KBM-7 (cell line): ENCODE results near the gene PKD1L1.

Experiments
- DNase-seq: peaks from one replicate; pipeline ENCODE4 v3.0.0-alpha.2; 2015
- in situ Hi-C: fragments of 300-500 bp; cut with MboI; formaldehyde crosslinking; loops from 2 replicates; pipeline ENCODE4 v1.14.3; 2020; ENCODE audit warnings: low sequenced_read_pairs, low pct_unique_long_range_greater_than_20kb, mixed read lengths

Gene PKD1L1

DNA sequence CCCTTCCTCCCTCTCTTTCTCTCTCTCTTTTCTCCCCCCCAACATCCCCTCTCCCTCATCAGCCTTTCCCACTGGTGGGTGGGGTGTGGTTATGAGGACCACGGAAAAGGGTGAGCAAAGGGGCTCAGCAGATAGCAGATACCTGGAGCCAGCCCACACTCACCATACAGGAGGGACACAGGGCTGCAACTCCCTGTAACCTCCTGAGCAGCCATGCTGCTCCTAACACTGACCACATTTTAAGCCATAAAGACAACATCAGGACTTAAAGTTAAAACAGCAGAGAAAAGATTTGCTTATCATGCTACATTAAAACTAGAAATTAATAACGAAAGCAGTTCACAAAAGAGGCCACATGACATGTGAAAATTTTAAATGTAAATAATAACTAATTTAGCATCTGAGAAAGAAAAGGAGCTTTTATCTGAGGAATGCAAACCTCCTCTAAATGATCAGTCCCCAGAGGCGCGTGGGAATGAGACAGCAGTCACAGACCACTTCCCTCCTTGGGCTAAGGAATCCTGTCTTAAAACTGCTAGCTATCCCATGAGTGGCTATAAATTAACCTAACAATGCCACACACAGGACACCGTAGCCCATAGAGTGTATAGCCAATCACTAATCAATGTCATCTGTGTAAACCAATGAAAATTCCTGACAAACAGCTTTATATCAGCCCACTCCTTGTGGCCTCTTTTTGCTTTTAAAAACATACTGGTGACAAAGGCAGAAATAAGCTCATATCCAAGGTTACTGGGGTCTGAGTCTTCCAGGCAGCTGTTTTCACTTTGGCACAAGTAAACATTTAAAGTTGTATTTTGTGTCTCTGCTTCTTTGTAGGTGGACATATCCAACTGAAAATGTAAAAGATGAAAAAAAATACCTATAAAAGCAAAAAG is 33.3 kb downstream of the PKD1L1 start:
- no peak for DNase-seq
- in situ Hi-C loops, result no loop called here

DNA sequence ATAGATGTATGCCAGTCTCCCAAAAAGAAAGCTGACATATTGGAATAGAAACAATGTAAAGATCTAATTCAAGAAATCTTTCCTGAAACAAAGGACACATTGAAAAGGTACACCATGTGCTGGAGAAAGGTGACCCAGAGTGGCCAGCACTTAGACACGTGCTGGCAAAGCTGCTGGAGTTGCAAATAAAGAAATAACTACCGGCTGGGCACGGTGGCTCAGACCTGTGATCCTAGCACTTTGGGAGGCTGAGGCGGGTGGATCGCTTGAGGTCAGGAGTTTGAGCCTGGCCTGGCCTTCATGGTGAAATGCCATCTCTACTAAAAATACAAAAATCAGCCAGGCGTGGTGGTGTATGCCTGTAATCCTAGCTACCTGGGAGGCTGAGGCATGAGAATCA is 35.9 kb downstream of the PKD1L1 start:
- in situ Hi-C loops, result no loop called here
- DNase-seq, result no peak

DNA sequence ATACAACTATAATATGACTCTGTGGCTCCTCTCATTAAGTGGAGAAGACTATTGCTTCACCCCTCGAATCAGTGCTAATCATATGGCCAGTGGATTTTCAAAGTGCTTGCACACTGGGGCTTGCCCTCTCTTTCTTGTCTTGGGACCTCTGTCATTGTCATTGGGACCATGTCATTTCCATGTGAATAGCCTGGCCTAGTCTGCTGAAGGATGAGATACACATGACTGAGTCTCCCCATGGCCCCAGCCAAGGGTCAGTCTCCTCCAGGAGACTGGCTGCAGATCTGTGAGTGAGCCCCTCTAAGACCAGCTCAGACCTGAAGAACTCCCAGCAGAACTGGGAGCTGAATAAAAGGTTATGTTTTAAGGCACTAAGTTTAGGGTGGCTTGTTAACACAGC is 39.5 kb downstream of the PKD1L1 start:
- no peak for DNase-seq
- in situ Hi-C loops, result no loop called here

DNA sequence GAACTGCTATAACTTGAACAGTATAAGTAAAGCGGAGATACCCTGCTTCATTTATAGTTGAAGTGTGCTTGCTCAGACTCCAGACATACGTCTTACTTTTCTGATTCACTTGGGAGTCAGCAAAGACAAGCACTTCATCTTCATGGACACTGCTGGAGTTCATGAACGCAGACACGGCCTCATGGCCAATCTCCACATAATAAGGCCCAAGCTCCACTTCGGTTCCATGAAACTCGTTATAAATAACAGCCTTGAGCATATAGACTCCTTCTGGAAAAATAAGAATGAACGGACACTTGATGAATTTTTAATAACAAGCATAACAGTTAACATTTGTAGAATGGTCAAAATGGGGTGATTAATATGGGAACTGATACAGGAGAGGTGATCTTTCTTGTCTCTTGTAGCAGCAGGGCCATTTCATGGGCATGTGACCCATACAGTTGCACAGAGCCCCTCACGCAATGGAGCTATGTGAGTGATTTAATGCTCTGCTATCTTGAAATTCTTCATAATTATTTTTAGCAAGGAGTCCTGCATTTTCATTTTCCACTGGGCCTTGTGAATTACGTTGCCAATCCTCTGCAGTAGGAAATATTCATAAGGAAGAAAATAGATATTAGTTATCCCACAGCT is 40.2 kb downstream of the PKD1L1 start:
- no peak for DNase-seq
- in situ Hi-C loops, result no loop called here

DNA sequence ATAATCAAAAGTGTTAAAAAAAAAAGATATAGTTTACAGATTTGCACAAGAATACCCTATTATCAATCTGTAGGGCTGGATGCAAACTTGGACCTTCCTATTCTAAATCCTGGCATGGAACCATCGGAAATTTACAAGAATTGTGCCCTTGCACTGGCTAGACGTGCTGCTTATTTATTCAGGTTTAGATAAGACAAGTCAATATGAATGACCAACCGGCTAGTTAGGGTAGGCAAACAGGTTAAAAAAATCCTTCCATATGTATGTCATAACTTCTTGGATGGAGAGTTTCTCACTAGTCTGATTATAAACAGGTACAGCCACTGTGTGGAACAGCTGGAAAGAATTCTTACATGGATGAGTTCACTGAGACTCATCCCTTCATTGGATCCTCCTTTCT is 41.4 kb downstream of the PKD1L1 start:
- in situ Hi-C loops, result no loop called here
- no peak for DNase-seq

DNA sequence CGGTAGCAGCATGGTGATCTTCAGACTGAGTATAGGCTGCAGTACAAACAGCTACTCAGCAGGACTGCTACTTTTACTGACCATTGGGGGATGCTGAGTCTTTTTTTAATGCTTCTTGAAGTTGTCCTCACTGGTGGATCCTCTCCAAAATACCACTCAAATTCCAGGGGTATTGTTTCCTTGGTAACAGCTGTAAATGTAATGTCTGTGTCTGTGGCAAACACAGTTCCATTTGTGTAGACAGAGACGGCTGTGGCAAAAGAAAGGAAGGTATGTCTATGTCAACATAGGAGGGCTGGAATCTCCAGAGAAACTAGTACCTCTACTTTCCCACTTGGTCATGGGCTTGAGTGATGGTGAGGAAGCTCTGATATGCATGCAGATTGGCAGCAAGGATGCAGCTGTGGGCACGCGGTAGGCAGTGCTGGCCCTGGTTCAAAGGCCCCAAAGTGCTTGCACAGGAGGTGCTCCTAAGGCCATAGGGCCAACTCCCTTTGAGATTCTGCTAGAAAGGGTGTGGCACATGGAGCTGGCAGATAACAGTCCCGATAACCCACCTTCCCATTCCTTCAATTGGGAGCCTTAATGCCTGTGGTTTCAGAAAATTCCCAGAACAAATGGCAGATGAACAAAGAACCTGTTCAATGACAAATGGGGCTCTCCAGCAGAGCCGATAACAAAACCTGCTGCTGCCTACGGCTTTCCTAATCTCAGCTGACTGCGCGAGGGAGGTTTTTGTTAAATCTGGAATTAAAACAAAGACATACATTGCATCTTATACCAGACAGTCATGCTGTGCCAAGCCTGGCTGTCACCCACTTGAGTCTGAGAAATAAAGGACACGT is 43.0 kb downstream of the PKD1L1 start:
- no peak for DNase-seq
- in situ Hi-C loops, result no loop called here

DNA sequence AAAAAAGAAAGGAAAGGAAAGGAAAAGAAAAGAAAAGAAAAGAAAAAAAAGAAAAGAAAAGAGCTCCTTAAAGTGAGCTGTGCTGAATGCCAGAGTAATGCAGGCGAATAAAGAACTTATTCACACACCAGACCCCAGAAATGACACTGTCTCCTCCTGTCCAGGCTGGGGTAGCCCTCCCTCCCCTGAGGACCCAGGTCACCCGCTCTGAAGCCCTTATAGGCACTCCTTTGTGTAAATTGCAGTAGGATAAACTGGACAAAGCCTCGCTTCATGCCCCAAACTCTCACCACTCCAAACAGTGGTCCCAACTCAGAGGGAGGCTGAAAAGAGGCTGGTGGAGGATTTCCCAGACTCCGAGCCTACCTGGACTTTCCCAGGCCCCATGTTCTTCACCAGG is 46.3 kb downstream of the PKD1L1 start:
- in situ Hi-C loops, result no loop called here

DNA sequence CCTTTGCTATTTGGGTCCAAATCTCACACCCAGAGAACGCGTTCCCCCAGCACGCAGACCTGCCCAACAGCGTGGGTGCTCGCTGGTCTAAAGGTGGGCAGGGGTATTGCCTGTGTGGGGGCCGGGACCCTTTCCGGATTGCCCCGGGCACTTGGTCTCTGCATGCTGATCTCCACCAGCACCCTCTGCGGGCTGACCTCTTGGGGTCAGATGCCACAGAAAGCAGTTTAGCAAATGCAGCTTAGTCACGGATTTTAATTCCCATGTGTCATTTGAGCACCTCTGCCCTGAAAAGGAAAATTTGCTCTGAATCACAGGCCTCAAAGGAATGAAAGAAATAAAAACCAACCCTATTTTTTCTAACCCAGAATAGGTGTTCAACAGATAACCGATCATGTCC is 46.7 kb downstream of the PKD1L1 start:
- in situ Hi-C loops, result no loop called here
- DNase-seq, result no peak

More for the DNA sequence above, 46.3 kb downstream of the PKD1L1 start:
- DNase-seq, result no peak

DNA sequence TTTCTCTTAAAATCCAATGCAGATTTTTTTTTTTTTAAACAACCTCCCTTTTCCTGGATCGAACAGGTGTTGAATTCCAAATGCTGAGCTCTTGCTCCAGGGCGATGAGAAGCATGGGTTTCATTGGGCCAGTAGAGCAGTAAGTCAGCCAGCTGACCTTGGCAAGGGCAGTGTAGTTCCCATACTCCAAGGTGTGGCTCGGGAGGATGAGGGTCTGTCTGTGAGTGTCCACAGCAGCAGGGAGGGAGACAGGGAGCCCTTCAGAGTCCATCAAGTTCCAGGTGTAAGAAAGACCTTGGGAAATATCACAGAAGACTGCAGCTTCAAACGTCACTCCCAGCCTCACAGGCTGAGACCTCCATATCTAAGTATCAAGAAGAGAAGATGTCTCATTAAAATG is 50.4 kb downstream of the PKD1L1 start:
- in situ Hi-C loops, result no loop called here
- no peak for DNase-seq

DNA sequence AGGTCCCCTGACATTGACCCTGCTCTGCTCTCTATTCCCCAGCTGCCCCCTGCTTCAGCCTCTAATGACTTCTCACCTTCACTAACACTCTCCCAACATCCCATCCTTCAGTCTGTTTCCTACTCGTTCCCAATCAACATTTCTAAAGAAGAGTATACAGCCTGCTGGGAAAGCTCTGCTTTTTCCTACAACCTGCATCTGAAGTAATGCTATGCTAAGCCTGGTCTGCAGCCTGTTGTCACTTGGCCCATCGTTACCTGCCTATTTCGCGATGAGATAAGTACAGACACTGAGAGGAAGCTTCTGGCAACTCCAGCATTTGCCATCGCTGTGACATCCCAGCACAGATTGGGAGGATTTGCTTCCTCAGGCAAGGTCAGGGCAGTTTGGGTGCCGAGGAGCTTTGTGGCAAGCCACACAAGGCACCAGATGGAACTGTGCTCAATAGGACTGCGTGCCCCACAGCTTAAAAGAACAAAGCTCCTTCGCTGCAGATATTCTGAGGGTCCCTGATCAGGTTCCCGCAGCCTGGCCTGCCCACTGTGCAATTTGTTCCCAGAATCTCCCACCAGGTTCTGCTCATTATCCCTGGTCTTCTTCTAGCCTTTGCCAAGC is 51.4 kb downstream of the PKD1L1 start:
- in situ Hi-C loops, result no loop called here
- DNase-seq, result no peak

DNA sequence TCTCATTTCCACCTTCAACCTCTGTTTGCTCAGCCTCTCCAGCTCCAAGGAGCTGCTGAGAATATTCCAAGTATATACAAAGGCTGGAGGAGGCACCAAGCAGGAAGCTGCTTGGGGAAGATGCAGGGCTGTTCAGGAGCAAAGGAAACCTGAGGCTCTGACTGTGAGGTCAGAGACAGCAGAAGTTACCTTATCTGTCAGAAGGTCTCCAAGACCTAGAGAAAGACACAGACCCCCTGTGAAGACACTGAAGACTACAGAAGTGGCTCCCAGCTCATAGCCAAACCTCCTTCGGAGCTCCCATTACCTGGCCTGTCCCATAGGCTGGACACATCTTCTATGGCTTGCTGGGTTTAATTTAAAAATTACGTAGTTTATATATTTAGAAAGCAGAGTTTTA is 53.2 kb downstream of the PKD1L1 start:
- DNase-seq, result no peak
- in situ Hi-C loops, result no loop called here

DNA sequence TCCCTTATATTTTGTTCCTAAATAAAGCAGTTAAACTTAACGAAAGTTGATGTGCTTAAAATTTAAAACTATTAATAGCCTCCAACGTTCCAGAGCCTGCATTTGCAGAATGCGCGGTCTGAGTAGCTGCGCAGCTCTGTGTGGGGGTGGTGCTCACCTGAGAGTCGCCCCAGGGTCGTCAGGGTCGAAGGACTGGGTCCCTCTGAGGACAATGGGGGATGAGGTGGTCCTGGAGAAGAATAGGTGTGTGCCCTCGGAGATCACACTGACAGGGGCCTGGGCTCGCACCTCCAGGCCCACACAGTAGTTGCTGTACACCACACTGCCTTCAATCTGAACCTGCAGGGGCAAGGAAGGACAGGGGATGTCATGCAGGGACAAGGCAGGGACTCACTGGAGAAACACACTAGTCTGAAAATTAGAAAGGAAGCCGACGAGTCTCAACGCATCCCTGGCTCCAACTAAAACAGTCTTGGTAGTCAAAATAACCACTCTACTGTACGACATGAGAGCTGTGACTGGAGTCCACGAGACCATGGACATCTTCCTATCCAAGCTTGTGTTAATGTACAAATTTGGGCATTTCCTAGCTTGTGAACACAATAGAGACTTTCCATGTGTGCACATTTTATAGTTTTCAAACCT is 54.4 kb downstream of the PKD1L1 start:
- in situ Hi-C loops, result no loop called here

DNA sequence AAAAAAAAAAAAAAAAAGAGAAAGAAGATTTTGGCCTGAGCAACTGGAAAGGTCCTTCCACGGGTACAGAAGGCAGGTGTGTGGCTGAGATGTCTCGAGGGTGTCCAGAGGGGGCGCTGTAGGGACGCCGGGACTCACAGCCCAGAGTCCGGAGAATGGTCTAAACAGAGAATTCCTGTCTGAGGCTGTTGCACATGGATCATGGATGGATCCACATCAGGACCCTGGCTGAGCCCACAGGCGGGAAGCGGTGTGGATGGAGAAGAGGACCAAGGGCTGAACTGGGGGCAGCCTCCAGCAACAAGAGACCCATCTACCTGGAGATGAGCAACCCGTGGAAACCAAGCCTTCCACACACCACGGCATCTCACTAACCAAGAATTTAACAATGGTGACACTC is 55.0 kb downstream of the PKD1L1 start:
- peak; percentile 6 for DNase-seq
- in situ Hi-C loops, result no loop called here

More for the DNA sequence above, 54.4 kb downstream of the PKD1L1 start:
- DNase-seq, result no peak

DNA sequence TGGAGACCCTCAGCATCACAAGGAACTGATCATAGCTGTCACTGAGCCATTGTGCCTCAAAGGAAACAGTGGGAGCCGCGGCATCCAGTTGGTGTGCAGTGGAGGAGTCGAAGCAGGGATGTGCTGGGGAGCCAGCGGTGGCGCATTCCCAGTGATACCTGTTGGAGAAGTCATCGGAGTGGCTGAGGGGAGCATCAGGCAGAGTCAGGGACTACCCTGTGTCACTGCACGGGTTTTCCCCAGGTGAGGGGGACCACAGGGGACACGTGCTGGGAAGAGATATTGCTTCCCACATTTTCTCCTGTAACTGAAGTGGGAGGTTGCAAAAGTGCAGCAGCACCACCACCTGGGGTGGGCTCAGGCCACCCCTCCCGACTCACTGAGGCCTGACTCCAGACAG is 57.7 kb downstream of the PKD1L1 start:
- in situ Hi-C loops, result no loop called here
- no peak for DNase-seq

DNA sequence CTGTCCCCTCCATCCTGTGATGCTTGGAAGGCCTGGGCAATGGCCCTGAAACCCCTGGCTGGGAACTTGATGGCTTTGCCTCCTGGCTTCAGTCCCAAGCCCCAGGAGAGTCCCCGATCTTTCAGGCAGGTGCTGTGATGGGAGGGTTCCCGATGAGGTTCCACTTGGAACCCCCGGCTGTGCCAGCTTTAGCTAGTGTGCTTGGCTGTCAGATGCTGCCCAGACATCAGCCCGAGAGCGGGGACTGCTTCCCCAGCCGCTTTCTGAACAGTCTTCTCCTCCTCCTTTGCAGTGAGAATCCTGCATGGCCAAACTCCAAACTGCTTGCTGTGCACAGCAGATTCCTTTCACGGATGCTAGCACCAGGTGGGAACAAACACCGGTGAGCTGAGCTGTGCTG is 58.1 kb downstream of the PKD1L1 start:
- no peak for DNase-seq
- in situ Hi-C loops, result no loop called here

DNA sequence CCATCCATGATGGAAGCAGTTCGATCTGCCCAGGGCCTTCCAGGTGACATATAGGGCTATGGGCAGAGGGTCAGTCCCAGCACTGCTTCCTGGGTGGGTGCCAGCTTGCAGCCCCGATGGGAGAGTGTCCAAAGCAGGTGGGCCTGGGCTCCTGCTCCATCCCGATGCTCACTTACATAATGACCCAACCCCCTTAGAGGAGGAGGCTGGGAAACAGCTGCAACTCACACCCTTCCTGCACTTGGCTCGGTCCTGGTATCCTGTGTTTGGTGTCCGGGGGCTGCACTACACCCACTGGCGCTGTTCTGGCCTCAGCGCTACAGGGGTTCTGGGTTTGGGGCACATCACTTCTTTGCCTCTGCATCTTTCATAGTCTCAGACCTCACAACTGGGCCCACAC is 58.5 kb downstream of the PKD1L1 start:
- in situ Hi-C loops, result no loop called here
- DNase-seq, result no peak

DNA sequence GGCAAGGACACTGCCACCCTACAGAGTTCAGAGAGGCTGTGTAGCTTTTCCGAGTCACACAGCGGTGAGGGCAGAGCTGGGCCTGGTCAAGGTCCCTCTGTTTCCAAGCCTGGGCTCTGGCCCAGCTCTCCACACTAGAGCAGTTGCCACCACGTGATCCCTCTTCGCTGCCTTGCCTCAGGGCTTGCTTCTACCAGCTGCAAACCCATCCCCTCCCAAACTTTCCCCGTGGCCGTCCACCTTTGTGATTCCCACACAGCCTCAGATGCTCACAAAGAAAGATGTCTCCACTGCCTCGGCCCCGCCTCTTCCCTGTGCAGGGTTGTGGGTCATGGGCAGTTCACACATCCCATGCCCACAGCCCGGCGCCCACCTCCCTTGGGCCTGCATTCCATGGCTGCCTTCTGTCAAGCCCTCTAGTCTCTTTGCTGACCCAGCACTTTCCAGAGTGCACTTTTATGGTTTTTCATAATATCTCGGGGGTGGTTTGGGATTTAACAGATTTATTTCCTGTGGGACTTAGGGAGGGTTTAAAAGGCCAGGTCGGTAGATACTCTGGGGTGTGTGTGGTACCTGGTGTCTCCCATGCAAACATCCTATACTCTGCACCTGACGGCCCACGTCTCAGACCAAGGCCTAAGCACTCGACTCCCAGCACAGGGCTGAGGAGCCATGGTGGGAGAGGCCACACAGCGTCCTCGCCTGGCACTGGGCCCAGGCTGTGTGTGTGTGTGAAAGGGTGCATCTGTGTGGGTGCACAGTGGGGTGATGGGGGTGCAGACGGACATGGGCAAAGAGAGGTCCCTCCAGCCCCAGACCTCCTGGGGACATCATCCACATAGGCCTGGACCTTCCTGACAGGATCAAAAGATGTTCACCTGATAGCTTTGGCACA is 59.6 kb downstream of the PKD1L1 start:
- in situ Hi-C loops, result no loop called here
- no peak for DNase-seq

DNA sequence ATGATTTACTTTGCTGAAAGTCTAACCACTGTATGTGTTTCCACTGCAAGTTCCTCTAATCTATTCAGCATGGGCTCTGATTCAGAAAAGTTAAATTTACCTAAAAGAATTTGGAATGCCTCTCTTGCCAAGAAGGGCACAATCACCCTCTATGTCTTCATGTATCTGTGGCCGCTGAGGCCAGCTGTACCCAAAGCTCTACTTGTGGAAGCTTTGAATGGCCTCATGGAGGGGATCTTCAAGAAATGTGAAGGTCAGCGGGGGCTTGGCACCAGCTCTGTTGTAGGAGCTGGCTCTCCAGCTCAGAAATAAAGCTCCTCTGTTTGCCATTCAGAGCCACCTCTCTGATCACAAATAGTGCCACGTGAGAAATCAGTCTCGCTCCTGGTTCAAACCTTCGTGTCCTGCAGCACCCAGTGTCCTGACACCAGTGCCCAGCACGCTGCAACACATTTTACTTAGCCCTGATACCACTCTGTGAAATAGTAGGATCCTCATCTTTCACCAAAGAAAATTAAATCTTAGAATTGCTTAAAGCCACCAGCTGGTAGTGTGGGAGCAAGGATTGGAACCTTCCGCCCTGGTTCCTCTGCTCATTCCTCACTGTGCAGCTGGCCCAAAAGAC is 61.1 kb downstream of the PKD1L1 start:
- in situ Hi-C loops, result no loop called here

More for the DNA sequence above, 61.1 kb downstream of the PKD1L1 start:
- DNase-seq, result no peak
